ENCODE data around the gene SPAG7.

Gene SPAG7

DNA sequence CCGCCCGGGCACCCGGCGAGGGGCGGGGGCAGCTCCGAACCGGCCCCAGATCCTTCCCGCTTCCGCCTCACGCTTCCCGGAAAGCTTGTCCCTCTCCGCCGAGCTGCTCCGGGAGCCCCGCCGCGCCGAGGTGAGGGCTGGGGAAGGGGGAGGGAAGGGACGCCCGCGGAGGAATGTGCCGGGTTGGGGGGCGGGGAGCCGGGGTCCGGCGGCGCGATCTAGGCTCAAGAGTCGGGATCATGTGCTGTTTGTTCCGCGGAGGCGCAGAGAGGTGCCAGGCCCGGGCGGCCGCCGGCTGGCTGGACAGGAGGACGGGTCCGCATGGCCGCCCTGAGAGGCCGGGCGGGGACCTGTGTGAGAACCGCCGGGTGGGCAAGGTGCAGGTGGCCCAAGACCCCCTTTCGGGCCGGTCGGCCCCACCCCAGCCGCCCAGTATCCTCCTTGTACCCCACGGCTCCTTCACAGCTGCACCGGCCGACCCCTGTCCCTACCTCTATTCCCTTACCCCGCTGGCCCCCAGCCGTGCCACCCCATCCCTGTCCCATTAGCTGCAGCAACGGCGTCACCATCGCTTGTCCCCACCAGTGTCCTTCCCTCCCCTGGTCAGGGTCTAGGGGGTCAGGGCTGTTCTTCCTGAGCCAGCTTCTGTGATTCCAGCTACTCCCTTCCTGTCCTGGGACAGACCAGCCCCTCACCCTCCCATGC, 30.6 kb upstream of the SPAG7 start (continued):
- TF ChIP-seq ZNF548 (tag by site-specific recombination; IDR thresholded peaks at IDR 0.05) (no peak), ZNF530 (tag by site-specific recombination; IDR thresholded peaks at IDR 0.05; ENCODE audit: low read depth) (no peak), ZSCAN16 (tag by site-specific recombination; IDR thresholded peaks at IDR 0.05) (no peak), ZNF184 (tag by site-specific recombination; IDR thresholded peaks at IDR 0.05) (no peak), ZNF776 (tag by site-specific recombination; IDR thresholded peaks at IDR 0.05; ENCODE audit: borderline replicate concordance) (no peak), ZIC2 (tag by site-specific recombination; IDR thresholded peaks at IDR 0.05) (peak; percentile 41; the same call in 1 of the 2 replicates), BCL11B (tag by site-specific recombination; IDR thresholded peaks at IDR 0.05; ENCODE audit: low read depth) (no peak; the same call in 1 of the 2 replicates), PRDM6 (tag by site-specific recombination; IDR thresholded peaks at IDR 0.05) (no peak), ZSCAN30 (tag by site-specific recombination; IDR thresholded peaks at IDR 0.05) (no peak), PBX3 (CRISPR knock-in tag; IDR thresholded peaks at IDR 0.05) (no peak), ZNF560 (tag by site-specific recombination; IDR thresholded peaks at IDR 0.05; ENCODE audit: borderline replicate concordance) (no peak), ZNF37A (tag by site-specific recombination; IDR thresholded peaks at IDR 0.05) (no peak), ZNF121 (tag by site-specific recombination; IDR thresholded peaks at IDR 0.05) (no peak), ZNF394 (tag by site-specific recombination; IDR thresholded peaks at IDR 0.05; ENCODE audit: borderline replicate concordance) (peak; percentile 92; the same call in 1 of the 2 replicates), ZNF704 (tag by site-specific recombination; IDR thresholded peaks at IDR 0.05) (no peak), ZNF146 (tag by site-specific recombination; IDR thresholded peaks at IDR 0.05) (no peak), ZNF837 (tag by site-specific recombination; IDR thresholded peaks at IDR 0.05) (no peak), ZNF169 (tag by site-specific recombination; IDR thresholded peaks at IDR 0.05) (no peak), ZNF624 (tag by site-specific recombination; IDR thresholded peaks at IDR 0.05) (no peak), ZNF157 (tag by site-specific recombination; IDR thresholded peaks at IDR 0.05) (no peak), ZNF654 (tag by site-specific recombination; IDR thresholded peaks at IDR 0.05; ENCODE audit: low read depth) (no peak), TSHZ1 (tag by site-specific recombination; IDR thresholded peaks at IDR 0.05; ENCODE audit: borderline replicate concordance) (no peak), ZNF133 (tag by site-specific recombination; IDR thresholded peaks at IDR 0.05) (no peak), ZNF600 (tag by site-specific recombination; IDR thresholded peaks at IDR 0.05) (peak; percentile 72), KLF16 (tag by site-specific recombination; IDR thresholded peaks at IDR 0.05) (peak; percentile 32; the same call in 1 of the 2 replicates), GLI2 (tag by site-specific recombination; IDR thresholded peaks at IDR 0.05; ENCODE audit: borderline replicate concordance, low read depth) (no peak), ZBTB26 (tag by site-specific recombination; optimal IDR thresholded peaks at IDR 0.05) (peak; percentile 1), ZNF350 (tag by site-specific recombination; IDR thresholded peaks at IDR 0.05) (no peak), KLF8 (tag by site-specific recombination; IDR thresholded peaks at IDR 0.05) (0 out of 2 replicates have a peak, but pooled peaks have one; percentile 10), PRDM1 (tag by site-specific recombination; IDR thresholded peaks at IDR 0.05) (no peak)
- TF ChIP-seq, protein P1, sequence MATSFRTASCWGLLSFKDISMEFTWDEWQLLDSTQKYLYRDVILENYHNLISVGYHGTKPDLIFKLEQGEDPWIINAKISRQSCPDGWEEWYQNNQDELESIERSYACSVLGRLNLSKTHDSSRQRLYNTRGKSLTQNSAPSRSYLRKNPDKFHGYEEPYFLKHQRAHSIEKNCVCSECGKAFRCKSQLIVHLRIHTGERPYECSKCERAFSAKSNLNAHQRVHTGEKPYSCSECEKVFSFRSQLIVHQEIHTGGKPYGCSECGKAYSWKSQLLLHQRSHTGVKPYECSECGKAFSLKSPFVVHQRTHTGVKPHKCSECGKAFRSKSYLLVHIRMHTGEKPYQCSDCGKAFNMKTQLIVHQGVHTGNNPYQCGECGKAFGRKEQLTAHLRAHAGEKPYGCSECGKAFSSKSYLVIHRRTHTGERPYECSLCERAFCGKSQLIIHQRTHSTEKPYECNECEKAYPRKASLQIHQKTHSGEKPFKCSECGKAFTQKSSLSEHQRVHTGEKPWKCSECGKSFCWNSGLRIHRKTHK (tag by site-specific recombination; IDR thresholded peaks at IDR 0.05): no peak
